Measurements from ENCODE around the gene KLHDC10. TPM values are rescaled to one million over a fixed set of nuclear protein-coding genes. Genes with fewer than 3 reads are reported as not detected.

Gene KLHDC10
- total and polyA plus RNA-seq, 2 of the 13 experiments (the other 11 are each of a cell fraction or from before 2014, with no cell fraction given), result 11.9 to 21.6 TPM

- Histone ChIP-seq H4K20me1 (ENCODE audit: insufficient read depth, low read length) (no peaks in the 10 kb centered on the region), H2AFZ (ENCODE audit: low read length) (no peak overlapping the region), H3K79me2 (ENCODE audit: insufficient read depth, low read length) (no peaks in the 10 kb centered on the region), H3K9ac (ENCODE audit: insufficient read depth, low read depth, low read length) (no peak overlapping the region), H3K9me3 (ENCODE audit: low read length) (no peaks in the 10 kb centered on the region), H3K27ac (ENCODE audit: extremely low read length, insufficient read depth, low read length) (no peak overlapping the region), H3K36me3 (replicated peaks in 1 of 2; ENCODE audit: control insufficient read depth in 1 of 2, insufficient read depth in 2 of 2, low read length in 2 of 2) (no peaks in the 10 kb centered on the region), H3K4me2 (ENCODE audit: low read depth, low read length) (no peak overlapping the region), H3K4me1 (ENCODE audit: insufficient read depth, low read length) (peaks cover 41% of the 10 kb centered on the region), H3K27me3 (ENCODE audit: control insufficient read depth in 1 of 2, insufficient read depth in 2 of 2, low read length in 2 of 2) (no peaks in the 10 kb centered on the region), H3K4me3 (replicated peaks in 1 of 3; ENCODE audit: insufficient read depth in 1 of 3, low read depth in 2 of 3, low read length in 3 of 3) (no peak overlapping the region)
- POLR2A ChIA-PET, result interaction anchor here (1.1 kb wide), 1 partner anchor 58 kb away, joined by 3 read pairs; the partner anchor contains the start of gene TMEM209
- 96% methylated on average over 12 of the region's 14 CpGs for WGBS (ENCODE audit: low lambda C conversion rate)
- no peak for TF ChIP-seq ZNF501 (CRISPR knock-in tag; IDR thresholded peaks at IDR 0.05)
- no peak for TF ChIP-seq SRSF4 (IDR thresholded peaks at IDR 0.05; ENCODE audit: low read depth, low read length, poor library complexity, severe bottlenecking)
- TF ChIP-seq ZGPAT (CRISPR knock-in tag; IDR thresholded peaks at IDR 0.05), result no peak
- in situ Hi-C loops (cut with HindIII; ENCODE audit: extremely low pct_ligation_motif_present, low pct_unique_long_range_greater_than_20kb) (no loop called here), intact Hi-C loops (cut with micrococcal nuclease; ENCODE audit: unreplicated experiment) (no loop called here)
- no peak for DNase-seq (ENCODE audit: low spot score)
- BruUV-seq (replicated peaks), result no TSS peak
- no peak for FAIRE-seq
- no peak for ATAC-seq
- CTCF ChIA-PET (ENCODE audit: low intra/inter-chr PET ratio, low total read pairs), result no interaction called here
These were observed 77.5 kb downstream of the KLHDC10 start for GRCh38 chr7:130147710-130148325.

GRCh38 chr7:130148561-130148960 is 78.2 kb downstream of the KLHDC10 start:
- in situ Hi-C loops (cut with HindIII; ENCODE audit: extremely low pct_ligation_motif_present, low pct_unique_long_range_greater_than_20kb) (no loop called here), intact Hi-C loops (cut with micrococcal nuclease; ENCODE audit: unreplicated experiment) (no loop called here)
- TF ChIP-seq ZNF18 (CRISPR knock-in tag; IDR thresholded peaks at IDR 0.05; ENCODE audit: insufficient replicate concordance) (no peak), ZNF558 (CRISPR knock-in tag; IDR thresholded peaks at IDR 0.05; ENCODE audit: borderline replicate concordance) (no peak), PTBP1 (IDR thresholded peaks at IDR 0.05; ENCODE audit: low read depth, low read length, poor library complexity, severe bottlenecking) (no peak), ZNF333 (CRISPR knock-in tag; IDR thresholded peaks at IDR 0.05; ENCODE audit: borderline replicate concordance) (no peak), RFX5 (IDR thresholded peaks at IDR 0.05; ENCODE audit: low read depth, low read length) (no peak), NRL (CRISPR knock-in tag; IDR thresholded peaks at IDR 0.05; ENCODE audit: borderline replicate concordance) (no peak), ZSCAN29 (CRISPR knock-in tag; conservative IDR thresholded peaks at IDR 0.05) (no peak), MAFK (conservative IDR thresholded peaks at IDR 0.05 in 1 of 2, IDR thresholded peaks at IDR 0.05 in 1 of 2; ENCODE audit: low read length in 2 of 2) (no peak)
- Histone ChIP-seq H4K20me1 (ENCODE audit: insufficient read depth, low read length) (no peaks in the 10 kb centered on the region), H3K4me2 (ENCODE audit: low read depth, low read length) (no peak overlapping the region), H3K27me3 (ENCODE audit: control insufficient read depth in 1 of 2, insufficient read depth in 2 of 2, low read length in 2 of 2) (no peaks in the 10 kb centered on the region), H3K4me1 (ENCODE audit: insufficient read depth, low read length) (peaks cover 43% of the 10 kb centered on the region), H3K9me3 (ENCODE audit: low read length) (no peaks in the 10 kb centered on the region), H3K36me3 (replicated peaks in 1 of 2; ENCODE audit: control insufficient read depth in 1 of 2, insufficient read depth in 2 of 2, low read length in 2 of 2) (no peaks in the 10 kb centered on the region), H3K79me2 (ENCODE audit: insufficient read depth, low read length) (no peaks in the 10 kb centered on the region), H3K9ac (ENCODE audit: insufficient read depth, low read depth, low read length) (no peak overlapping the region), H3K4me3 (replicated peaks in 1 of 3; ENCODE audit: insufficient read depth in 1 of 3, low read depth in 2 of 3, low read length in 3 of 3) (no peak overlapping the region), H3K27ac (ENCODE audit: extremely low read length, insufficient read depth, low read length) (no peak overlapping the region), H2AFZ (ENCODE audit: low read length) (no peak overlapping the region)
- FAIRE-seq (no peak), DNase-seq (ENCODE audit: low spot score) (no peak), ATAC-seq (no peak)
- BruUV-seq (replicated peaks), result no TSS peak
- CTCF ChIA-PET (ENCODE audit: low intra/inter-chr PET ratio, low total read pairs), result no interaction called here
- 71% methylated on average over 9 of the region's 9 CpGs for WGBS (ENCODE audit: low lambda C conversion rate)
- POLR2A ChIA-PET, result interaction anchor here (1.4 kb wide), 1 partner anchor 57 kb away, joined by 3 read pairs; the partner anchor contains the start of gene TMEM209
